SH-SY5Y (cell line): ENCODE measurements around the gene FANCB.

ENCODE experiments used
- GATA2 ChIP-seq: IDR thresholded peaks from 2 replicates; pipeline ENCODE4 v1.6.1; 2011; ENCODE audit warnings: mild to moderate bottlenecking, low read depth, low read length
- GATA3 ChIP-seq: IDR thresholded peaks from 2 replicates; pipeline ENCODE4 v1.6.1; 2011; ENCODE audit warnings: low read depth, mild to moderate bottlenecking, low read length, moderate library complexity

GRCh38 chrX:14825851-14826250 is 47.0 kb downstream of the FANCB start:
- TF ChIP-seq GATA2 (no peak), GATA3 (no peak)
